SK-N-SH (cell line): ENCODE data around the gene CLGN. TPM values are rescaled to one million over a fixed set of nuclear protein-coding genes. Genes with fewer than 3 reads are reported as not detected.

Source experiments
- CTCF ChIA-PET: fragments of 300-600, 350-600 bp; formaldehyde crosslinking; extraction: SDS; loops from one replicate; lab custom pipeline; 2021; lab: Yijun Ruan, JAX
- POLR2A ChIA-PET: fragments of 350-600 bp; sonication (Branson Sonifier 250); formaldehyde crosslinking; extraction: SDS; loops from one replicate; lab custom pipeline; 2020; ENCODE audit warnings: antibody characterized with exemption, inconsistent platforms; lab: Yijun Ruan, JAX
- DNase-seq: peaks from one replicate; pipeline ENCODE4 v3.0.0; 2012
- H2AFZ ChIP-seq: fragments of 200-600 bp; sonication (generic); 2 replicates; pipeline ENCODE4 v1.8.1; 2016; ENCODE audit warnings: antibody characterized with exemption, mild to moderate bottlenecking, low read depth
- H3F3A ChIP-seq: fragments of 200-600 bp; sonication (generic); replicated peaks from 2 replicates; pipeline ENCODE3; 2016; ENCODE audit warnings: antibody characterized with exemption, mild to moderate bottlenecking; ENCODE audit not compliant: insufficient read depth
- H3K27ac ChIP-seq, 2 experiments: fragments of 200-500 bp in 1 of 2; fragments of 200-600 bp in 1 of 2; sonication (Bioruptor generic) in 1 of 2; sonication (generic), shearing (Covaris generic) in 1 of 2; 2 replicates each; pipeline versions ENCODE4 v1.5.1 to v1.6.1; 2014 to 2016; ENCODE audit warnings: low read depth in 2 of 2, inconsistent platforms in 1 of 2, low read length in 1 of 2, mild to moderate bottlenecking in 1 of 2, mixed read lengths in 1 of 2
- H3K27me3 ChIP-seq: fragments of 200-600 bp; sonication (generic), shearing (Covaris generic); 2 replicates; pipeline ENCODE4 v1.6.1; 2016; ENCODE audit warnings: mixed run types; ENCODE audit not compliant: insufficient read depth
- H3K36me3 ChIP-seq, 2 experiments: fragments of 200-500 bp in 1 of 2; fragments of 200-600 bp in 1 of 2; sonication (Bioruptor generic) in 1 of 2; sonication (generic) in 1 of 2; replicated peaks in 1 of 2; 2 replicates each; pipeline versions ENCODE3 to v1.5.1; 2014 to 2016; ENCODE audit warnings: low read length in 1 of 2, mild to moderate bottlenecking in 1 of 2; ENCODE audit not compliant: insufficient read depth in 2 of 2, control insufficient read depth in 1 of 2
- H3K4me1 ChIP-seq, 2 experiments: fragments of 200-500 bp in 1 of 2; fragments of 200-600 bp in 1 of 2; sonication (Bioruptor generic) in 1 of 2; sonication (generic), shearing (Covaris generic) in 1 of 2; 2 replicates each; pipeline versions ENCODE4 v1.5.1 to v1.6.1; 2014 to 2016; ENCODE audit warnings: low read depth in 1 of 2, low read length in 1 of 2, mixed run types in 1 of 2; ENCODE audit not compliant: insufficient read depth in 2 of 2, control insufficient read depth in 1 of 2
- H3K4me2 ChIP-seq: fragments of 200-600 bp; sonication (generic), shearing (Covaris generic); 2 replicates; pipeline ENCODE4 v1.6.1; 2017; ENCODE audit warnings: mixed run types
- H3K4me3 ChIP-seq, 2 experiments: fragments of 200-500 bp in 1 of 2; fragments of 200-600 bp in 1 of 2; sonication (Bioruptor generic) in 1 of 2; sonication (generic), shearing (Covaris generic) in 1 of 2; 2 replicates each; pipeline versions ENCODE4 v1.5.1 to v1.8.1; 2014 to 2016; ENCODE audit warnings: low read depth in 2 of 2, inconsistent platforms in 1 of 2, low read length in 1 of 2, mild to moderate bottlenecking in 1 of 2, mixed read lengths in 1 of 2, moderate library complexity in 1 of 2
- H3K79me2 ChIP-seq: fragments of 200-600 bp; sonication (generic); 2 replicates; pipeline ENCODE4 v1.8.1; 2017; ENCODE audit warnings: mild to moderate bottlenecking; ENCODE audit not compliant: insufficient read depth
- H3K9ac ChIP-seq: fragments of 200-600 bp; sonication (generic); 2 replicates; pipeline ENCODE4 v1.6.1; 2017; ENCODE audit warnings: mixed run types
- H3K9me2 ChIP-seq: fragments of 200-600 bp; sonication (generic); 2 replicates; pipeline ENCODE4 v1.6.1; 2017; ENCODE audit warnings: mixed run types
- H3K9me3 ChIP-seq: fragments of 200-600 bp; sonication (generic); 2 replicates; pipeline ENCODE4 v1.6.1; 2017; ENCODE audit warnings: mixed run types, mild to moderate bottlenecking, moderate library complexity
- H4K20me1 ChIP-seq: fragments of 200-600 bp; sonication (generic); 2 replicates; pipeline ENCODE4 v1.6.1; 2017; ENCODE audit warnings: mild to moderate bottlenecking, mixed run types; ENCODE audit not compliant: insufficient read depth
- EP300 ChIP-seq, 2 experiments: IDR thresholded peaks; 2 replicates each; pipeline versions ENCODE4 v1.4.0 to v1.6.1; 2012; ENCODE audit warnings: borderline replicate concordance in 1 of 2, low read depth in 1 of 2, low read length in 1 of 2
- EZH2phosphoT487 ChIP-seq: fragments of 200-600 bp; sonication (generic); IDR thresholded peaks from 2 replicates; pipeline ENCODE4 v1.6.1; 2017; ENCODE audit warnings: low read depth, mixed run types, mild to moderate bottlenecking, antibody characterized with exemption, moderate library complexity, borderline replicate concordance
- GABPA ChIP-seq: IDR thresholded peaks from 2 replicates; pipeline ENCODE4 v1.4.0; 2012; ENCODE audit warnings: low read depth, mild to moderate bottlenecking
- JUND ChIP-seq: IDR thresholded peaks from 2 replicates; pipeline ENCODE4 v1.4.0; 2012
- MAX ChIP-seq: IDR thresholded peaks from 2 replicates; pipeline ENCODE4 v1.4.0; 2012; ENCODE audit warnings: low read depth
- MEF2A ChIP-seq: IDR thresholded peaks from 2 replicates; pipeline ENCODE4 v1.4.0; 2012; ENCODE audit warnings: low read depth, borderline replicate concordance
- MXI1 ChIP-seq: IDR thresholded peaks from 2 replicates; pipeline ENCODE4 v1.6.1; 2012; ENCODE audit warnings: mild to moderate bottlenecking, low read depth, low read length, improper control_type of control experiment
- NFIC ChIP-seq: IDR thresholded peaks from 2 replicates; pipeline ENCODE4 v1.4.0; 2012; ENCODE audit warnings: borderline replicate concordance
- NRF1 ChIP-seq: IDR thresholded peaks from 2 replicates; pipeline ENCODE4 v1.6.1; 2012; ENCODE audit warnings: low read depth, mild to moderate bottlenecking, low read length
- PBX3 ChIP-seq: IDR thresholded peaks from 2 replicates; pipeline ENCODE4; 2012
- SIN3A ChIP-seq: IDR thresholded peaks from 2 replicates; pipeline ENCODE4 v1.6.1; 2012; ENCODE audit warnings: low read depth, mild to moderate bottlenecking, low read length, moderate library complexity, borderline replicate concordance
- TCF12 ChIP-seq: IDR thresholded peaks from 2 replicates; pipeline ENCODE4 v1.4.0; 2012
- TEAD4 ChIP-seq: IDR thresholded peaks from 2 replicates; pipeline ENCODE4 v1.4.0; 2012; ENCODE audit warnings: mild to moderate bottlenecking, borderline replicate concordance; ENCODE audit not compliant: insufficient read depth
- USF2 ChIP-seq: fragments of 150-350 bp; IDR thresholded peaks from 2 replicates; pipeline ENCODE4 v1.6.1; 2017; ENCODE audit warnings: antibody characterized with exemption, low read length, low read depth, borderline replicate concordance
- WGBS: methylation state at CpG from one replicate; pipeline ENCODE4 v1.1.6; 2017; ENCODE audit warnings: low lambda C conversion rate; 5-methylcytosine and 5-hydroxymethylcytosine counted together
- polyA plus RNA-seq, 3 experiments: library from polyadenylated mRNA; depleted of rRNA; stranded (reverse); fragments of >200 nt; gene quantifications; 2 replicates each; pipeline ENCODE4 v1.2.3, GENCODE V29; 2012
- TF ChIP-seq, protein P1 (sequence below): IDR thresholded peaks from 2 replicates; pipeline ENCODE4 v1.6.1; 2012; ENCODE audit warnings: mild to moderate bottlenecking, low read depth, low read length, moderate library complexity
- TF ChIP-seq, protein P2 (sequence below): fragments of 200-600 bp; sonication (generic); IDR thresholded peaks from 2 replicates; pipeline ENCODE4 v1.6.1; 2017; ENCODE audit warnings: antibody characterized with exemption, mild to moderate bottlenecking, moderate library complexity
- TF ChIP-seq, protein P3 (sequence below): IDR thresholded peaks from 2 replicates; pipeline ENCODE4 v1.4.0; 2012; ENCODE audit warnings: low read depth, borderline replicate concordance

CLGN gene
- polyA plus RNA-seq, 1 of the 3 experiments (the other 2 are of a cell fraction), result 0.72 TPM

DNA sequence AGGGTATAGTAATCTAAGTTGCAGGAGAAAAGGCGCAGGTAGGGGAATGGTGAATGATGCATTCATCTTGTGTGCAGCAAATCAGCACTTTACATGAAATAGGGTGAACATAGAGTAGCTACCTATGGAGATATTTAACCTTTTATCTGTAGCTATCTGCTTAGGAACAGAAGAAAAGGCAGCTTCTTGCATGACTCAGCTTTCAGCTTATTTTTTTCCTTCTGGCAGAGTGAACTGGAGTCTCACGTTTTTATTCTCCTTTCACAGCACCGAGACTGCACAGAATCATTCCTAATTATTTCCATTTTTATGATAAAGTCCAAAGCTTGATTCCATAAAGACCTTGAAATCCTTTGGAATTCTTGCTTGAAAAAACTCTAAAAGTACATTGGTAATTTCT is 58.8 kb downstream of the CLGN start:
- Histone ChIP-seq H3K9me2 (no peaks in the 10 kb centered on the region), H3K27ac (0 out of 4 replicates have a peak overlapping the region, but pooled peaks of 1 of the 2 experiments have one; percentile 60), H3K36me3 (no peaks in the 10 kb centered on the region), H4K20me1 (no peaks in the 10 kb centered on the region), H3F3A (peaks cover 22% of the 10 kb centered on the region), H3K79me2 (0 out of 2 replicates have a peak, but pooled peaks cover 1% of the 10 kb centered on the region), H2AFZ (0 out of 2 replicates have a peak overlapping the region, but pooled peaks have one; percentile 14), H3K9ac (no peak overlapping the region), H3K4me2 (no peak overlapping the region), H3K4me3 (no peak overlapping the region), H3K27me3 (no peaks in the 10 kb centered on the region), H3K9me3 (no peaks in the 10 kb centered on the region), H3K4me1 (peaks cover 0 to 6% of the 10 kb centered on the region in 2 experiments; a peak in 1 of 4 replicates)
- TF ChIP-seq MAX (no peak), MXI1 (no peak), NRF1 (no peak), TCF12 (no peak), TEAD4 (no peak), MEF2A (no peak), EZH2phosphoT487 (no peak), JUND (no peak), GABPA (no peak), USF2 (no peak), EP300 (IDR thresholded peaks at IDR 0.05; ENCODE audit: borderline replicate concordance in 1 of 2, low read depth in 1 of 2, low read length in 1 of 2) (no peak), SIN3A (no peak), NFIC (no peak), PBX3 (no peak)
- TF ChIP-seq, protein P1, sequence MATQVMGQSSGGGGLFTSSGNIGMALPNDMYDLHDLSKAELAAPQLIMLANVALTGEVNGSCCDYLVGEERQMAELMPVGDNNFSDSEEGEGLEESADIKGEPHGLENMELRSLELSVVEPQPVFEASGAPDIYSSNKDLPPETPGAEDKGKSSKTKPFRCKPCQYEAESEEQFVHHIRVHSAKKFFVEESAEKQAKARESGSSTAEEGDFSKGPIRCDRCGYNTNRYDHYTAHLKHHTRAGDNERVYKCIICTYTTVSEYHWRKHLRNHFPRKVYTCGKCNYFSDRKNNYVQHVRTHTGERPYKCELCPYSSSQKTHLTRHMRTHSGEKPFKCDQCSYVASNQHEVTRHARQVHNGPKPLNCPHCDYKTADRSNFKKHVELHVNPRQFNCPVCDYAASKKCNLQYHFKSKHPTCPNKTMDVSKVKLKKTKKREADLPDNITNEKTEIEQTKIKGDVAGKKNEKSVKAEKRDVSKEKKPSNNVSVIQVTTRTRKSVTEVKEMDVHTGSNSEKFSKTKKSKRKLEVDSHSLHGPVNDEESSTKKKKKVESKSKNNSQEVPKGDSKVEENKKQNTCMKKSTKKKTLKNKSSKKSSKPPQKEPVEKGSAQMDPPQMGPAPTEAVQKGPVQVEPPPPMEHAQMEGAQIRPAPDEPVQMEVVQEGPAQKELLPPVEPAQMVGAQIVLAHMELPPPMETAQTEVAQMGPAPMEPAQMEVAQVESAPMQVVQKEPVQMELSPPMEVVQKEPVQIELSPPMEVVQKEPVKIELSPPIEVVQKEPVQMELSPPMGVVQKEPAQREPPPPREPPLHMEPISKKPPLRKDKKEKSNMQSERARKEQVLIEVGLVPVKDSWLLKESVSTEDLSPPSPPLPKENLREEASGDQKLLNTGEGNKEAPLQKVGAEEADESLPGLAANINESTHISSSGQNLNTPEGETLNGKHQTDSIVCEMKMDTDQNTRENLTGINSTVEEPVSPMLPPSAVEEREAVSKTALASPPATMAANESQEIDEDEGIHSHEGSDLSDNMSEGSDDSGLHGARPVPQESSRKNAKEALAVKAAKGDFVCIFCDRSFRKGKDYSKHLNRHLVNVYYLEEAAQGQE, result no peak
- TF ChIP-seq, protein P2, sequence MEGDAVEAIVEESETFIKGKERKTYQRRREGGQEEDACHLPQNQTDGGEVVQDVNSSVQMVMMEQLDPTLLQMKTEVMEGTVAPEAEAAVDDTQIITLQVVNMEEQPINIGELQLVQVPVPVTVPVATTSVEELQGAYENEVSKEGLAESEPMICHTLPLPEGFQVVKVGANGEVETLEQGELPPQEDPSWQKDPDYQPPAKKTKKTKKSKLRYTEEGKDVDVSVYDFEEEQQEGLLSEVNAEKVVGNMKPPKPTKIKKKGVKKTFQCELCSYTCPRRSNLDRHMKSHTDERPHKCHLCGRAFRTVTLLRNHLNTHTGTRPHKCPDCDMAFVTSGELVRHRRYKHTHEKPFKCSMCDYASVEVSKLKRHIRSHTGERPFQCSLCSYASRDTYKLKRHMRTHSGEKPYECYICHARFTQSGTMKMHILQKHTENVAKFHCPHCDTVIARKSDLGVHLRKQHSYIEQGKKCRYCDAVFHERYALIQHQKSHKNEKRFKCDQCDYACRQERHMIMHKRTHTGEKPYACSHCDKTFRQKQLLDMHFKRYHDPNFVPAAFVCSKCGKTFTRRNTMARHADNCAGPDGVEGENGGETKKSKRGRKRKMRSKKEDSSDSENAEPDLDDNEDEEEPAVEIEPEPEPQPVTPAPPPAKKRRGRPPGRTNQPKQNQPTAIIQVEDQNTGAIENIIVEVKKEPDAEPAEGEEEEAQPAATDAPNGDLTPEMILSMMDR, result no peak
- TF ChIP-seq, protein P3, sequence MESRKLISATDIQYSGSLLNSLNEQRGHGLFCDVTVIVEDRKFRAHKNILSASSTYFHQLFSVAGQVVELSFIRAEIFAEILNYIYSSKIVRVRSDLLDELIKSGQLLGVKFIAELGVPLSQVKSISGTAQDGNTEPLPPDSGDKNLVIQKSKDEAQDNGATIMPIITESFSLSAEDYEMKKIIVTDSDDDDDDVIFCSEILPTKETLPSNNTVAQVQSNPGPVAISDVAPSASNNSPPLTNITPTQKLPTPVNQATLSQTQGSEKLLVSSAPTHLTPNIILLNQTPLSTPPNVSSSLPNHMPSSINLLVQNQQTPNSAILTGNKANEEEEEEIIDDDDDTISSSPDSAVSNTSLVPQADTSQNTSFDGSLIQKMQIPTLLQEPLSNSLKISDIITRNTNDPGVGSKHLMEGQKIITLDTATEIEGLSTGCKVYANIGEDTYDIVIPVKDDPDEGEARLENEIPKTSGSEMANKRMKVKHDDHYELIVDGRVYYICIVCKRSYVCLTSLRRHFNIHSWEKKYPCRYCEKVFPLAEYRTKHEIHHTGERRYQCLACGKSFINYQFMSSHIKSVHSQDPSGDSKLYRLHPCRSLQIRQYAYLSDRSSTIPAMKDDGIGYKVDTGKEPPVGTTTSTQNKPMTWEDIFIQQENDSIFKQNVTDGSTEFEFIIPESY, result no peak
- ChIA-PET POLR2A (no interaction called here), CTCF (interaction anchor here (0.9 to 2.1 kb wide), 4 partner anchors 9 to 483 kb away, joined by 3 to 28 read pairs (median 4); partner anchors contain the start of gene CLGN)
- DNase-seq, result no peak
- 68% methylated on average over 3 of the region's 3 CpGs for WGBS
